HG03439 (cell line): Measurements from ENCODE around the gene ZDHHC16.
A peak's percentile ranks its signal among the peaks of the same experiment; 100 is the strongest.
"Not testable (repeated sequence)": the region's sequence is repeated elsewhere in the genome, so short reads cannot be mapped to it uniquely, and the experiment has no call there.

Experiments
- ATAC-seq: cut with Tn5 transposase; IDR thresholded peaks from one replicate; pipeline ENCODE4 v1.9.1; 2021; ENCODE audit warnings: mild to moderate bottlenecking, moderate library complexity; ENCODE audit not compliant: unreplicated experiment

ZDHHC16 gene

DNA sequence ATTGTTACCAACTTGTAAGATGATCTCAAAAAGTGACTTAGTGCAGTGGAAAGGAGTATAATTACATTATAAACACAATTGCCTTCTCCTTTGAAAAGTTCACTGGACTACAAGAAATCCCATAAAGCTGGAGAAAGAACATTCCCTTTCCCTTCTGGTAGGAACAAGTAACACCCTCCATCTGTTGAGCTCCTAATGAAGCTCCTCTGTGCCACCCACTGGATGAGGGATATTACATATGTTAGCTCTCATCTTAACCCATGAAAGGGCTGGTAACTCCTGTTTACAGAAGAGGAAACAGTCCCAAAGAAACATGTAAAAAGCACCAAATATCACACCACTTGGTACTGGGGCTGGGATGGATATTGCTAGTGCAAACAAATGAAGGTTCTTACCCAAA lies 11.9 kb upstream of the ZDHHC16 start:
- ATAC-seq: no peak

DNA sequence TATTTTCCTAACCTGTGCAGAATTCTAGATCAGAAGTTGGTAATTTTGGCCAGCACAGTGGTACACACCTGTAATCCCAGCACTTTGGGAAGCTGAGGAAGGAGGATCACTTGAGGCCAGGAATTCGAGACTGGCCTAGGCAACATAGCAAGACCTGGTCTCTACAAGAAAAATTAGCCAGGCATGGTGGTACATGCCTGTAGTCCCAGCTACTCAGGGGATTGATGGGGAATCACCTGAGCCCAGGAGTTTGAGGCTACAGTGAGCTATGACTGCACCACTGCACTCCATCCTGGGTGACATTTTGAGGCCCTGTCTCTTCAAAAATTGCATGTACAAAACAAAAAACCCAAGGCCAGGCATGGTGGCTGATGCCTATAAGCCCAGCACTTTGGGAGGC lies 11.4 kb upstream of the ZDHHC16 start:
- no peak for ATAC-seq

DNA sequence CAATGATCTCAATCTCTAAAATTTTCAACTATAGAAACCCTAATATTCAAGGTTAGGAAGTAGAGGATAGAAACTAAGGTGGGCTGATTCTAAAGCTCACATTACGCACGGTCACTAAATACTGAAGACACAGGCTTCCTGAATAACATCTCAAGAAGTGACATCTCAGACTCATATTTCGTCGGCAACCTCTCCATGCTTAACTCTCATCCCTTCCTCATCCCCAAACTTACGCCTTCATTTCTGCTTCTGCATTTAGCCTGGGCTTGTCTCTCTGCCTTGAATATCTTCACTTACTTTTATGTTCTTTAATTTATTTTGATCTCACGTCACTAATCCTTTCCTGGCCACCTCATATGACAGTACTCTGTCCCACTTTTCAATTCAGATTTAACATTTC lies 10.8 kb upstream of the ZDHHC16 start:
- no peak for ATAC-seq

DNA sequence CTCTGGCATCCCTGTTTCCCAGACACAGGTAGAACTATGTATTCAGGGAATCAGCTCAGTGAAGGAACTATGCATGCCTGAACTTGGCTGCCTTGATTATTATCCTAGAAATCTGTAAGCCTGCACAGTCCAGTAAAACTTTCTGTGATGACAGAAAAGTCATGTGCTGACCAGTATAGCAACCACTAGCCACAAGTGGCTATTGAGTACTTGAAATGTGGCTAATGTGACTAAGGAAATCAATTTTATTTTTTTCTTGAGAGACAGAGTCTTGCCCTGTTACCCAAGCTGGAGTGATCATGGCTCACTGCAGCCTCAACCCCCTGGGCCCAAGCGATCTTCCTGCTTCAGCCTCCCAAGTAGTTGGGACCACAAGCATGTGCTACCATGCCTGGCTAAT lies 3.7 kb upstream of the ZDHHC16 start:
- no peak for ATAC-seq

DNA sequence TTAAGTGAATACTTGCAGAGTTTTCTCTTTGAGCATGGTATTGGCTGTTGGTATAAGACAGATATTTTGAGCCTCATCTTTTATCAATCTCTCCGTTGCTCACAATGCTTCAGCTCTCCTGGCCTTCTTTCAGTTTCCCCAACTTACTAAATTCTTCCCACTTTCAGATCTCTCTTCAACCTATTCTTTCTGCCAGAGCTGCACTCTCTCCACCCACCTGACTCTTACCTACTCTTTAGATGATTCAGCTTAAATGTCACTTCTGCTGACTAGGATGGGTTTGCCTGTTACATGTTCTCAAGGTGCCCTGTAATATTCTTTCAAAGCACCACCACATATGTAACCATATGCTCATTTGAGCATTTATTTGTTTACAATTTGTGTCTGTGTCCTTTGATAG lies 1.8 kb upstream of the ZDHHC16 start:
- ATAC-seq: no peak

DNA sequence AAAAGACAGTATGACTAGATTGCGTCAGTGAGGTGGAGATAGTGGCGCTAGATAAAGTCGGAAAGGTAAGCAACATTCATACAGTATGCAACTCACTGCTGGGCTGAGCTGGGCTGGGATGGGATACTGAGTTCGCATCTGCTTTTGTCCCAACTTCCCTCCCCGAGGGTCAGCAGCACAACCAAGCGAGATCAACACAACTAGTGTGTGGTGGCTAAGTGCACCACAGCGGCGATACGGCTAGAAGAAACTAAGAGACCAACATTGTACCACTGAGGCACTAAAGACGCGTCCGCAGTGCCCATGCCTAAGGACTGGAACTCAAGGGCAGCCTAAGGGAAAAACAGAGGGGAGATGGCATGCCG lies 636 bp upstream of the ZDHHC16 start:
- no peak for ATAC-seq

DNA sequence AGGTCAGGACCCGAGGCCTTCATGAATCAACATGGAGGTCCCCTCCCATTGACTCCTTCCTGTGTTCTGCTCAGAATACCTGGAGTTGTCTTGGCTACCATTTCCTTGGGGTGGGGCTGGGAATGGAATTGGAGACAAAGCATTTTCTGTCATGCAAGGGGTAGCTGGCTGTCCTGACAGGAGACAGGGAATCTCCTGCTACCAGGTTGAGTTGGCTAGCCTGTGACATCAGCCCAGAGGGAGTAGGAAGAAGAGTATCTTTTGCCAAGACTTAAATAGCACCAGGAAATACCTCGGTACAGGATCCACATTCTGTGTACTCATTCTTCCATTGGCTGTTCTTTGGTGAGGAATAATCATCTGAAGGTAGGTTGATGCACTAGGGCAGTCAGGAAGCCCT lies 4.9 kb downstream of the ZDHHC16 start:
- no peak for ATAC-seq

DNA sequence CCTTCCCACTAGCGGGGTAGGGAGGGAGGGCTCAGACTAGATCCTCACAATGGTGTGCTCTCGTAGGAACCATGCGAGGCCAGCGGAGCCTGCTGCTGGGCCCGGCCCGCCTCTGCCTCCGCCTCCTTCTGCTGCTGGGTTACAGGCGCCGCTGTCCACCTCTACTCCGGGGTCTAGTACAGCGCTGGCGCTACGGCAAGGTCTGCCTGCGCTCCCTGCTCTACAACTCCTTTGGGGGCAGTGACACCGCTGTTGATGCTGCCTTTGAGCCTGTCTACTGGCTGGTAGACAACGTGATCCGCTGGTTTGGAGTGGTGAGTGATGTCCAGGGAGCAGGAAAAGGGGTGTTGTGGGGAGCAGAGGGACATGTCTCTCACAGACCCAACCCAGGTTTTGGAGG lies 5.6 kb downstream of the ZDHHC16 start:
- ATAC-seq: no peak

DNA sequence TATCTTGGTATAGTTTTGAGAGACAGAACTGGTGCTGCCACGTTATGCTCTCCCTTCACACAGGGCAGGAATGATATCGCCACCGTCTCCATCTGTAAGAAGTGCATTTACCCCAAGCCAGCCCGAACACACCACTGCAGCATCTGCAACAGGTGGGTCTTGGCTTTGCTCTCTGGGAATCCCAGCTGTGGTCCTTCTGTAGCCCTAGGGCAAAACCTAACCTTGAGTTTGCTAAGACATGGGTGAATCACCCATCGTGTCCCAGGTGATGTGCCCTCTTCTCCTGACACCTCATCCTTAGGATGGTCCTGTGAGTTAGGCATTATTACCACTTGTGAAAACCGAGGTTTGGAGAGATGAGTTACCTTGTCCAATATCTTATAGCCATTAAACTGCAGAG lies 6.4 kb downstream of the ZDHHC16 start:
- no peak for ATAC-seq

DNA sequence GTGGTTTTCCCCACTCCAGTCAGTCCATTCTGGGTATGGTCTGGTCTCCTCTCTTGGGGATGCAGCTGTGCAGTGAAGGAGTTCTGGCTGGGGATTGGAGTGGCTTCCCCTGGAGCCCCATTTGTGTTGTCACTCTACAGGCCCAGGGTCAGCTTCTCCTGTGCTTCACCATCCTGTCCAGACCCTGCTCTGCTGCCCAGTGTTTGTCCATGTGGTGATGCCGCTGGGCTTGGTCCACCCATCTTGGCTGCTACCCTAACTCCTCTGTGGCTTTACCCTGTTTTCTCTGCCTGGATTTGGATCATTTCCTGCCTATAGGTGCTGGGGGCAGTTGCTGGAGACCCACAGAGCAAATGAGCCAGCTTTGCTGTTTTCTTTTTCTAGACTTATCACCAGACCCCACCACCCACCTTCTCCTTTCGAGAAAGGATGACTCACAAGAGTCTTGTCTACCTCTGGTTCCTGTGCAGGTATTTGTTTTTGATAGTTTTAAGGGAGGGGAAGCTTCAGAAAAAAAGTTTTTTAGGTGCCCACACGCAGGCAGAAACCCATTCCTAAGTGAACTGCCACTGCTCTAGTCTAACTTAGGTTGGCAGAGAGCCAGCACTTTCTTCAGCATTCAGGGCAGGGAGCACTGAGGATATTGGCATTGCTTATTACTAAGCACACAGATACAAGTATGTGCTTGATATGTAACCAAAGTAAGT lies 8.5 kb downstream of the ZDHHC16 start:
- no peak for ATAC-seq

DNA sequence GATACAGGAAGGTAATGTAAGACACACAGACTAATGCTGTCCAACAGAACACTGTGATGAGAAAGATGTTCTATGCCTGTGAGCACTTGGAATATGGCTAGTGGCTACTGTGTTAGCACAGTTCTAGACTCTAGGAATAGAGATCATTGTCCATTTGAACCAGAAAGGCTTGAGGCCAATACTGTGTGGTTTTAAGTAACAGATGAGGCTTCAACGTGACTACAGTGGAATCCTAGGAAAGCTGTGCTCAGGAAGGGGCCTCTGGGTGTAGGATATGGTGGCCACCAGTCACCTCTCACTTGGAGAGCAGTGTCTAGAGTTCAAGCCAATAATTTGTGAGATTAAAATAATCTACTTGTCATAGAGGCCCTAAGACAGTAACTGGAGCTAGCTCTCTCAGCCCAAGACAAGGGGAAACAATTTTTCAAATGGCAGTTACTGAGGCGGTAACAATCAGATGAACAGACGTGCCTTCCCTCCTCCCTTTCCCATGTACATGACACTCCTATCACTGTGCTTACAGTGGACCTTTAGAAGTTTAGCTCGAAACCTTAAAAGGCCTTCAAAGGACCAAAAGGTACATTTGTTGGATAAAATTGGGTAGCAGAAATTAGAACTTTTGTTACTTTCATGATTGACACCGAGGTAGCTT lies 10.2 kb downstream of the ZDHHC16 start:
- no peak for ATAC-seq

DNA sequence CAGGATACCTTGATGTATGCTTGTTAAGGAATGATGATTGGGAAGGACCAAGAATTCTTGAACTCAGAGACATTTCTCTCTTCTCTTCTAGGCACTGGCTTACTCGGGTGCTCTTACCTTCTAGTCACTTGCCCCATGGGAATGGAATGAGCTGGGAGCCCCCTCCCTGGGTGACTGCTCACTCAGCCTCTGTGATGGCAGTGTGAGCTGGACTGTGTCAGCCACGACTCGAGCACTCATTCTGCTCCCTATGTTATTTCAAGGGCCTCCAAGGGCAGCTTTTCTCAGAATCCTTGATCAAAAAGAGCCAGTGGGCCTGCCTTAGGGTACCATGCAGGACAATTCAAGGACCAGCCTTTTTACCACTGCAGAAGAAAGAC lies 10.7 kb downstream of the ZDHHC16 start:
- ATAC-seq: no peak

DNA sequence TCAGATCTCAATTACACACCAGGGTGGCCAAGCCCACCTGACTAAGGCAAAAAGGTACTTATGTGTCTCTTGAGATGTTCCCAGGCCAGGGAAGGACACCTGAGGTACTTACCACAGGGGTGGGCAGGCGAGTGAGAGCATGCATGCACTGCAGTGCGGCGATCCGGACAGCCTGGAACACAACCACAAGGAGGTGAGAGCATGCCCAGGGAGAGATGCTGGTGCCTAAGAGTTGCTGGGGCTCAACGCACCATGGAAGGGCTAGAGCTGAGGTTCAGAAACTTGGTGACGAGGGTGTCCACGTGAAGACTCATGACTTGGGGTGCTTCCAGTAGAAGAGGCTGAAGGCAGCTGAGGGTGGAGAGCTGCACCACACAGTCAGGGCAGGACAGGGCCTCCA lies 13.1 kb downstream of the ZDHHC16 start:
- ATAC-seq: no peak

DNA sequence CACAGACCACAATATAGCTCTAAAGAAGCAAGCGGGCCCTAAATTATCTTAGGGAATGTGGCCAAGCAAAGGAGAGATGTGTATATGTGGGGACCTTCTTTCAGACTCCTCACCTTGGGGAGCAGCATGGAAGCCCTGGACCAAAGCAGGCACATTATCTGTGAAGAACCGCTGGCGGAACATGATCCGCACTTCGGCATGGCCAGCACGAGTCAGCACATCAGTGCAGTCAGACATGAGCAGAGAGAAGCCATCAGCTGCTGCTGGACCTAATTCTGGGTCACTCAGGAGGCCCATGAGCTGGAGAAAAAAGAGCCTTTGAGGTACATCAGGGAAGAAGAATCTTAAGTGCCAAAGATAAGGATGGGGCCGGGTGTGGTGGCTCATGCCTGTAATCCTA lies 14.0 kb downstream of the ZDHHC16 start:
- no peak for ATAC-seq

DNA sequence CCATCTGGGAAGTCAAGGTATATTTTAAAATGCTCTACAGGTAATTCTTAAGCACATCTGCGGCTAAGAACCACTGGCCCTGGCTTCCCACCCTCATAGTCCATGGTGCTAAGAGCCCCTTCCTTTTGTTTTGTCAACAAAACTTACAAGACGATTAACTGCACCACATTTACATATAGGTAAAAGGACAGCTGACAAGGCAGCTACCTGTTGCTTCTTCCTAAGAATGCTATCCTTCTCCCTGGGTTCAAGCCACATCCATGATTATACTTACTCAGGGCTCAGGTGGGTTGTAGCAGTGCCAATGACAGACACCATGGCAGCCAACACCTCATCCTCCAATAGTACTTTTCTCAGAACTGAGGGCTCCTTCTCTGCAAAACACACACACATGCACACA lies 16.3 kb downstream of the ZDHHC16 start:
- ATAC-seq: no peak

DNA sequence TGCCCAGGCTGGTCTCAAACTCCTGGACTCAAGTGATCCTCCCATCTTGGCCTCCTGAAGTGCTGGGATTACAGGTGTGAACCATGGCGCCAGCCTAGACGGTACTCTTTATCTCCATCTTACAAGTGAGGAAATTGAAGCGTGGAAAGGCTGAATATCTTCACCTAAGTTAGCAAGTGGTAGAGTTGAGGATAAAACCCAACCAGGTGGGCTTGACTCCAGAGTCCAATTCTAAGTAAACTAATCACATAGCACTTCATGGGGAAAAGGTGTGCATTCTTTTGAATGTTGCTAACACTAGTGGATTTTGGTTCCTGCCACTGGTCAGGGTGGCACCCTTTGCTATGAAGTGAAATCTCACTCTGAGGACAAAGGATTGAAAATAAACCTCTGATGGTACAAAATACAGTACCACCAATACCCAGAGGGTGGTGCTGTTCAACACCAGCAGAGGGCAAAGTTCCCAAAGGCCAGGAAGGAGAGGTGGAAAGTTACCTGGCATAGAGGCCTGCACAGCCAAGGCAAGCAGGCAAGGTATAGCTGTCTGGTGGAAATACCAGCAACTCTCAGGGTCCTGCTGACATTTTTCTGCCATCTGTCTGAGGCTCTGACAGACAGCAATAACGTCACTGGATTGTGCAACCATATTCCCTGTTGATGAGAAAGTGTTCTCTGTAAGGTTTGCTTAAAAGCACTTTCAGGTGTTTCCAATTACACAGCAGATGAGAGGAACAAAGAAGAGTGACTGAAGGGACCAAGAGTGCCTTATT lies 17.6 kb downstream of the ZDHHC16 start:
- ATAC-seq: no peak

DNA sequence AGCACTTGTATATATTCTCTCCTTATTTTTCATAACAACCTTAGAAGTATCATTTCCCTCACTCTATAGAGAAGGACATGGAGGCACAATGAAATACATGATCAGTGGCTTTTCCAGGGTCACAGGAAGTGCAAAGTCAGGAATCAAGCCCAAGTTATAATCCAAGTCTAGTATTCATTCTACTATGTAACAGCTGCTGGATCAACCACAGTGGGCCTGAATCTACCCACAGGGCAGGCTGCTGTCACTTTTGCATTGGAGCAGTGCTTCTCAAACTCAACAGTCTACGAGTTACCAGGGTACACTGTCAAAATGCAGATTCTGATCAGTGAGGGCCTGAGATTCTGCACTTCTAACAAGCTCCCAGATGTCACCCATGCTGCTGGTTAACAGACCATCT lies 18.3 kb downstream of the ZDHHC16 start:
- ATAC-seq: no peak

DNA sequence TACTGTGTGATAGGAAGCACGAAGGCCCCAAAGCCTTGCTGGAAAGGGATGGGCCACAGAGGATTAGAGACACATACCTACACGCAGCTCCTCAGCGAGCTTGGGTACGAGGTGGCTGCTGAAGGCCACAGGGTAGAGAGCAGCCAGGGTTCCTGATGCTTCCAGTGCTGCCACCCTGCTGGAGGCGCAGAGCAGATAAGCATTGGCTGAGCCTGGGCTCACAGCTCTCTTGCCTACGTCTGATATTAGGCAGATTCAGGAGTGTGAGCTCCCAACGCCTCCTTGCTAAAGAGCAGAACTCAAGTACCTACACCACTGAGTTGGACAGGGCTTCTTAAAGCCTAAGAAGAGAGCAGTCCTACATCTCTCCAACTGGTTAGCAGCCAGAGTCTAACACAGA lies 20.0 kb downstream of the ZDHHC16 start:
- no peak for ATAC-seq

DNA sequence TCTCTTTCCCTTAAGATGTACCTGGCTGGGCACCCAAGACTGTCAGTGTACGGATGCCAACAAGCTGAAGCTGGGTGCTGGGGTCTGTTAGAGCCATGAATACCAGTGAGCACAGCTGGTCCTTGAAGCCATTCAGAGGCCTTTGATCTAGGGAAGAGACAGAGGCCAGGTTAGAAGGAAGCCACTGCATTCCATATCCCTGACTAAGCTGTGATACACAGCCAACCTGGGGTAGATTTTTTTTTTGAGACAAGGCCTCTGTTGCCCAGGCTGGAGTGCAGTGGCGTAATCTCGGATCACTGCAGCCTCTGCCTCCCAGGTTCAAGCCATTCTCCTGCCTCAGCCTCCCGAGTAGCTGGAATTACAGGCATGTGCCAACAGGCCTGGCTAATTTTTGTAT lies 20.8 kb downstream of the ZDHHC16 start:
- no peak for ATAC-seq

DNA sequence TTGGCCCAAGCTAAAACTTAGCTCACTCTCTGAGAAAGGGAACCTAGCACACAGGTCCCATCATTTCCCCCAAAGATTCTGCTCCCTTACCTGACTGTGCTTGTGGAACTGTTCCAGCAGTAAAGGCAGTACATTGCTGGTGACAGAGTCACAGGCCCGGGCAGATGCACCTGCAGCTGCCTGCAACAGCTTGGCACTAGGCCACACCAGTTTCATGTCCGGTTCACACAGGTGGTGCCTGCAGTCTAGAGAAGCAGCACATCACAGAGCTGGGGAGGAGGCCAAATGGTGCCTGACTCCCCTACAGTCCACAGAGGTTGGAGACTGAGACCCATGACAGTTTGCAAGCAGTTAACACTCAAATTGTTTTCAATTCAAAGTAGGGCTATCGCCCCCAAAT lies 22.2 kb downstream of the ZDHHC16 start:
- ATAC-seq: peak; percentile 59

DNA sequence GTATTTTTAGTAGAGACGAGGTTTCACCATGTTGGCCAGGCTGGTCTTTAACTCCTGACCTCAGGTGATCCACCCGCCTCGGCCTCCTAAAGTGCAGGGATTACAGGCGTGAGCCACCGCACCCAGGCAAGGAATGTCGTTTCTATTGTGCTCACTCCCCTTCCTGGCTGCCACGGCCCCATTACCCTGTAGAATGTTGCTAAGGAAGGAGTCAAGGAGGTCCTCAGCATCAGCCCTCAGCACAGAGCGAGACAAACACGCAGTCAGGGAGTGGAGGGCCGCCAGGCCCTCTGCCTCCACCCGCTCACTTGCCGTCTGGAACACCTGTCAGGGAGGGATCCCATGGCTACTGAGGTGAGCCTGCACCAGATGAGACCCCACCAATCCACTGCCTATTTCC lies 22.8 kb downstream of the ZDHHC16 start:
- not testable (repeated sequence) for ATAC-seq

DNA sequence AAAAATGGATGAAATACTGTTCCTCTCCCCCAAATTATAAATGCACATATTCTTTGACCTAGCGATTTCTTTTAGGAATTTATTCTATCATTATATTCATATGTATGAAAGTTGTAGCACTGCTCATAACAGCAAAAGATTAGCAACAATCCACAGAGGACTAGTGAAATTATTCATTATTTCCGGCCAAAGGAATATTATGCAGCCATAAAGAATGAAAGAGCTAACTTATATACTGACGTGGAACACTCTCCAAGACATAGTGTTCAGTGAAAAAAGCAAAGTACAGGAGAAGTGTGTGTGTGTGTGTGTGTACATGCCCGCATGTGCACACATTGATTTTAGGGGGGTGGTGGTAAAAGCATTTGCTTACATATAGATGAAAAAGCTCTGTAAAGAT lies 28.9 kb downstream of the ZDHHC16 start:
- ATAC-seq: no peak
